GM13977 (cell line): ENCODE measurements around the gene SYVN1.

ENCODE experiments used
- DNase-seq: peaks from one replicate; pipeline ENCODE4 v3.0.0; 2012; ENCODE audit warnings: low spot score
- CTCF ChIP-seq: IDR thresholded peaks from 2 replicates; pipeline ENCODE4 v1.5.1; 2012; ENCODE audit warnings: mild to moderate bottlenecking, control low read depth; ENCODE audit not compliant: insufficient read depth; ENCODE audit errors: extremely low read depth, missing control alignments
- in situ Hi-C: fragments of 300-500 bp; cut with MboI; formaldehyde crosslinking; loops from one replicate; pipeline ENCODE4 v1.12.0; 2022; ENCODE audit warnings: low sequenced_read_pairs, low pct_unique_long_range_greater_than_20kb, mixed read lengths, inconsistent platforms; ENCODE audit not compliant: unreplicated experiment

SYVN1 gene

GRCh38 chr11:65090628-65091027 is 43.7 kb downstream of the SYVN1 start:
- DNase-seq = no peak
- TF ChIP-seq CTCF = no peak

GRCh38 chr11:65089621-65090020 is 44.7 kb downstream of the SYVN1 start:
- no peak for DNase-seq
- in situ Hi-C loops = no loop called here
- no peak for TF ChIP-seq CTCF

More at GRCh38 chr11:65090628-65091027, 43.7 kb downstream of the SYVN1 start:
- in situ Hi-C loops = no loop called here

- TF ChIP-seq CTCF = no peak
- in situ Hi-C loops = no loop called here
- no peak for DNase-seq
These were observed 46.5 kb downstream of the SYVN1 start for GRCh38 chr11:65087827-65088226.

- DNase-seq = no peak
- no peak for TF ChIP-seq CTCF
- in situ Hi-C loops = no loop called here
These were observed 47.1 kb downstream of the SYVN1 start for GRCh38 chr11:65087216-65087615.

- in situ Hi-C loops = no loop called here
- DNase-seq = no peak
- no peak for TF ChIP-seq CTCF
These were observed 47.5 kb downstream of the SYVN1 start for GRCh38 chr11:65086809-65087208.

- TF ChIP-seq CTCF = no peak
- no peak for DNase-seq
- in situ Hi-C loops = no loop called here
These were observed 48.9 kb downstream of the SYVN1 start for GRCh38 chr11:65085446-65085845.
